Glutamatergic neuron (in vitro differentiated cells): ENCODE results near the gene TGM1. TPM values are rescaled to one million over a fixed set of nuclear protein-coding genes. Genes with fewer than 3 reads are reported as not detected.

Source experiments
- DNase-seq: peaks from one replicate; pipeline ENCODE4 v3.0.0; 2022
- H3K27ac Mint-ChIP-seq: one replicate; pipeline ENCODE4 v1.8.0; 2020; ENCODE audit warnings: mild to moderate bottlenecking, mixed read lengths, inconsistent platforms; ENCODE audit not compliant: unreplicated experiment
- H3K27me3 Mint-ChIP-seq: one replicate; pipeline ENCODE4 v1.8.0; 2020; ENCODE audit warnings: mild to moderate bottlenecking, moderate library complexity, mixed read lengths, inconsistent platforms; ENCODE audit not compliant: unreplicated experiment
- H3K36me3 Mint-ChIP-seq: one replicate; pipeline ENCODE4 v1.8.0; 2020; ENCODE audit warnings: mild to moderate bottlenecking, mixed read lengths, inconsistent platforms; ENCODE audit not compliant: unreplicated experiment
- H3K4me1 Mint-ChIP-seq: one replicate; pipeline ENCODE4 v1.8.0; 2020; ENCODE audit warnings: mild to moderate bottlenecking, low read depth, mixed read lengths, inconsistent platforms; ENCODE audit not compliant: unreplicated experiment
- H3K4me3 Mint-ChIP-seq: one replicate; pipeline ENCODE4 v1.8.0; 2020; ENCODE audit warnings: mild to moderate bottlenecking, mixed read lengths, inconsistent platforms; ENCODE audit not compliant: unreplicated experiment
- H3K9me3 Mint-ChIP-seq: one replicate; pipeline ENCODE4 v1.8.0; 2020; ENCODE audit warnings: mild to moderate bottlenecking, moderate library complexity, mixed read lengths, inconsistent platforms; ENCODE audit not compliant: unreplicated experiment
- total RNA-seq: library from RNA; stranded (reverse); fragmentation: NEBNext Ultra II Directional; extraction: Animal tissue kit (Norgen Biotek cat#: 25700); gene quantifications from one replicate; pipeline ENCODE4 v1.2.1, GENCODE V29; 2021; ENCODE audit not compliant: unreplicated experiment
- TF ChIP-seq, protein P1 (sequence below): fragments of 200-600 bp; sonication (generic); IDR thresholded peaks from one replicate; pipeline ENCODE4 v1.5.0; 2021; ENCODE audit not compliant: partially characterized antibody, unreplicated experiment

TGM1 gene
- total RNA-seq, 1 donor from 2014 or later: 4.2 TPM

DNA sequence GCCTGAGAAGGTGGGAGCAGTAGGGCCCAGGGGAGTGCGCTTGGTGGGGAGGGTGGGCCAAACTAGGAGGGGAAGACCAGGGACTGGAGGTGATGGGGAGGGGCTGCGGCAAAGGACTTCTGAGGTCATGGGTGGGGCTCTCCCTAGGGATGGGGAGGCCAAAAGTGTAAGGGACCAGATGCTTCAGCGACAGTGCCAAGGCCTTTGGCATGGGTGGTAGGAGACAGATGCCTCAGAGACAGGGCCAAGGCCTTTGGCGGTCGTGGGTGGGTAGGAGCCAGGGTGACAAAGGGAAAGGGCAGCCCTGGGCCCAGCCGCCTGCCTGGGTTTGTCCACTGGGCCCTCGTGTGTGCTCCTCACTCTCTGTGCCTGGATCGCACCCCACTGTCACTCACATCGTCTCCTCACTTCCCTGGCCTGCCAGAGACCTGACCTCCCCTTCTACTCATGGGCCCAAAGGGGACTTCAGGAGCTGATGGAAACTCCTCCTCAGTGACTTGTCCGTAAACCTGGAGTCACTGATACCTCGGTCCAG lies 21.6 kb upstream of the TGM1 start:
- H3K4me3 Mint-ChIP-seq: no peak overlapping the region

GRCh38 chr14:24283796-24284460 lies 21.0 kb upstream of the TGM1 start:
- Mint-ChIP-seq H3K36me3 (no peaks in the 10 kb centered on the region), H3K4me3 (no peak overlapping the region), H3K27me3 (no peaks in the 10 kb centered on the region), H3K9me3 (peaks cover 4% of the 10 kb centered on the region), H3K4me1 (no peaks in the 10 kb centered on the region), H3K27ac (no peak overlapping the region)
- no peak for DNase-seq
- TF ChIP-seq, protein P1, sequence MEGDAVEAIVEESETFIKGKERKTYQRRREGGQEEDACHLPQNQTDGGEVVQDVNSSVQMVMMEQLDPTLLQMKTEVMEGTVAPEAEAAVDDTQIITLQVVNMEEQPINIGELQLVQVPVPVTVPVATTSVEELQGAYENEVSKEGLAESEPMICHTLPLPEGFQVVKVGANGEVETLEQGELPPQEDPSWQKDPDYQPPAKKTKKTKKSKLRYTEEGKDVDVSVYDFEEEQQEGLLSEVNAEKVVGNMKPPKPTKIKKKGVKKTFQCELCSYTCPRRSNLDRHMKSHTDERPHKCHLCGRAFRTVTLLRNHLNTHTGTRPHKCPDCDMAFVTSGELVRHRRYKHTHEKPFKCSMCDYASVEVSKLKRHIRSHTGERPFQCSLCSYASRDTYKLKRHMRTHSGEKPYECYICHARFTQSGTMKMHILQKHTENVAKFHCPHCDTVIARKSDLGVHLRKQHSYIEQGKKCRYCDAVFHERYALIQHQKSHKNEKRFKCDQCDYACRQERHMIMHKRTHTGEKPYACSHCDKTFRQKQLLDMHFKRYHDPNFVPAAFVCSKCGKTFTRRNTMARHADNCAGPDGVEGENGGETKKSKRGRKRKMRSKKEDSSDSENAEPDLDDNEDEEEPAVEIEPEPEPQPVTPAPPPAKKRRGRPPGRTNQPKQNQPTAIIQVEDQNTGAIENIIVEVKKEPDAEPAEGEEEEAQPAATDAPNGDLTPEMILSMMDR: no peak

More for the DNA sequence above, 21.6 kb upstream of the TGM1 start:
- no peak for DNase-seq
- Mint-ChIP-seq H3K36me3 (no peaks in the 10 kb centered on the region), H3K27me3 (no peaks in the 10 kb centered on the region), H3K9me3 (peaks cover 4% of the 10 kb centered on the region), H3K4me1 (no peaks in the 10 kb centered on the region), H3K27ac (no peak overlapping the region)
- TF ChIP-seq, protein P1: no peak

DNA sequence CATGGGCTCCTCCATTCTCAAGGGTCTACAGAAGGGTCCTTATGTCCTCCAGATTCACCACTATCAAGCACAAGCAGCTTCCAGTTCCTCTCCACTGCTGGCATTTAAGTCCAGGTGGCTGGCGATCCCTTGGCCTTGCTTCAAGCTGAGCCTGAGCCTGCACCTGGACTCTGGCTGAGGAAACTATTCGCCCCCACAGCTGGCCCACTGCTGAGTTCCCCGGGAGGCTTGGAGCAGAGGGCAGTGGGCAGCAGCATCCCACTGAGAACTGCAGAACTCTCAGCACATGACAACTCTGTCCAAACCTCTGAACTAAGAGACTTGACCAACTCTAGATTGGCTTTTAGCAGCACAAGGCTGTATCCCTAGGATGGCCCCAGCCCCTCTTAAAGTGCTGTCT lies 19.8 kb upstream of the TGM1 start:
- Mint-ChIP-seq H3K4me1 (no peaks in the 10 kb centered on the region), H3K27me3 (peaks cover 3% of the 10 kb centered on the region), H3K27ac (no peak overlapping the region), H3K36me3 (no peaks in the 10 kb centered on the region), H3K4me3 (no peak overlapping the region), H3K9me3 (peaks cover 4% of the 10 kb centered on the region)
- DNase-seq: no peak
- TF ChIP-seq, protein P1: no peak

DNA sequence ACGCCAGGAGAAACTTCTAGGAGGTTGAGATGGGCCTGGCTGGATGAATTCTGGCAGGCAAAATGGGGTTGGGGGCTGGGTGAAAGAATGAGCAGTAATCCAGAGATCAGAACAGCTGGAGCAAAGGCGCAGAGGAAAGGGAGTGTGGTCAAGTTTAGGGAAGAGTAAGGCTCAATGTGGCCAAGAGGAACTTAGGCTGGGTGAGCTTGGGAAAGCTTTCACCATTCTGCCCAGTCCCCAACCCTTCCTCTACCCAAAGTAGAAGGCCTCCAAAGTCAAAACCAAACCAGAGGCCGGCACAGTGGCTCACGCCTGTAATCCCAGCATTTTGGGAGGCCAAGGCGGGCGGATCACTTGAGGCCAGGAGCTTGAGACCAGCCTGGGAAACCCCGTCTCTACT lies 18.7 kb upstream of the TGM1 start:
- no peaks in the 10 kb centered on the region for H3K36me3 Mint-ChIP-seq
- peaks cover 4% of the 10 kb centered on the region for H3K9me3 Mint-ChIP-seq
- H3K4me3 Mint-ChIP-seq: no peak overlapping the region
- no peaks in the 10 kb centered on the region for H3K4me1 Mint-ChIP-seq
- H3K27me3 Mint-ChIP-seq: peaks cover 3% of the 10 kb centered on the region
- TF ChIP-seq, protein P1: no peak
- H3K27ac Mint-ChIP-seq: no peak overlapping the region
- no peak for DNase-seq

DNA sequence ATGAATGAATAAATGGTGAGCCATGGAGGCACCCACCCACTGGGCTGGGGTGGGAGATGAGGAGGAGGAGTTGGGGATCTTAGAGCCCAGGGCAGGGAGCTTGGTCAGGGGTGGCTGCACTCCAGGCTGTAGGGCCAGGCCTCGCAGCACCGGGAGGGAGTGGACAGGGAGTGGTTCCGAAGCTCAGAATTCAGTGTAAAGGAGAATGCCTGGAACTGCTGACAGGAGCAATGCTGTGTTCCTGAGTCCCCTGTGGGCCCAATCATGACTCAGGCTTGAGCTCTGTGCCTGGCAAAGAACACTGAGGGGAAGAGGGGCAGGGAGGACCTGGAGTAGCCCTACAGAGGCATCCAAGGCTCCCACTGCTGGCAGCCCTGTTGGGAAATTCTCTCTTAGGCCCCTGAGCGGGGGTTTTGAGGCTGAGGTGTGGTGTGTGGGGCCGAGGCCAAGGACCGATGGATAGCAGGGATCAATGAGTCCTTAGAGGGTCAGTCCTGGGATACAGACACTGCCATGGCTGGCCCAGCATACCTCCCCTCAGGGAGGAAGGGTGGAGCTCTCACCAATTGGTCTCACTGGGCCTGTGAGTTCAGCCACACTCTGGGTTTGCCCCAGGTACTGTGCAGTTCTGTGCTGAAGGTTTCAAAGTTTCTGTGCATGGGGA lies 18.0 kb upstream of the TGM1 start:
- DNase-seq: no peak
- TF ChIP-seq, protein P1: no peak
- Mint-ChIP-seq H3K27ac (no peak overlapping the region), H3K27me3 (peaks cover 3% of the 10 kb centered on the region), H3K9me3 (peaks cover 4% of the 10 kb centered on the region), H3K4me3 (no peak overlapping the region), H3K36me3 (no peaks in the 10 kb centered on the region), H3K4me1 (no peaks in the 10 kb centered on the region)
